GM21515 (cell line): ENCODE results near the gene AP1S1.
"Not testable (repeated sequence)": the region's sequence is repeated elsewhere in the genome, so short reads cannot be mapped to it uniquely, and the experiment has no call there.

Experiments used
- ATAC-seq: cut with Tn5 transposase; IDR thresholded peaks from one replicate; pipeline ENCODE4 v1.9.1; 2021; ENCODE audit not compliant: unreplicated experiment

Gene AP1S1

GRCh38 chr7:101153969-101154692, at the start of gene AP1S1:
Gene AP1S1, plus strand, starts transcription at chr7:101154476. Its CDS starts 39 bp downstream, at chr7:101154515.
- ATAC-seq, result peak; percentile 73

GRCh38 chr7:101104799-101105198, 49.5 kb upstream of the AP1S1 start:
- ATAC-seq, result no peak

- ATAC-seq, result not testable (repeated sequence)
These were observed 49.0 kb upstream of the AP1S1 start for GRCh38 chr7:101105248-101105647.

- ATAC-seq, result no peak
These were observed 47.9 kb upstream of the AP1S1 start for GRCh38 chr7:101106386-101106785.

- no peak for ATAC-seq
These were observed 45.9 kb upstream of the AP1S1 start for GRCh38 chr7:101108330-101108857.

- ATAC-seq, result no peak
These were observed 45.3 kb upstream of the AP1S1 start for GRCh38 chr7:101108961-101109360.

- no peak for ATAC-seq
These were observed 44.9 kb upstream of the AP1S1 start for GRCh38 chr7:101109368-101109767.

- ATAC-seq, result no peak
These were observed 43.0 kb upstream of the AP1S1 start for GRCh38 chr7:101111261-101111660.

- no peak for ATAC-seq
These were observed 42.0 kb upstream of the AP1S1 start for GRCh38 chr7:101112233-101112632.

GRCh38 chr7:101113140-101113539, 41.1 kb upstream of the AP1S1 start:
- not testable (repeated sequence) for ATAC-seq

GRCh38 chr7:101113836-101114235, 40.4 kb upstream of the AP1S1 start:
- ATAC-seq, result no peak

- ATAC-seq, result no peak
These were observed 39.8 kb upstream of the AP1S1 start for GRCh38 chr7:101114492-101114891.

GRCh38 chr7:101115215-101115614, 39.1 kb upstream of the AP1S1 start:
- no peak for ATAC-seq

- ATAC-seq, result no peak
These were observed 37.4 kb upstream of the AP1S1 start for GRCh38 chr7:101116898-101117297.

GRCh38 chr7:101118856-101119255, 35.4 kb upstream of the AP1S1 start:
- no peak for ATAC-seq

- no peak for ATAC-seq
These were observed 34.4 kb upstream of the AP1S1 start for GRCh38 chr7:101119876-101120275.

- no peak for ATAC-seq
These were observed 34.0 kb upstream of the AP1S1 start for GRCh38 chr7:101120315-101120714.

- not testable (repeated sequence) for ATAC-seq
These were observed 32.7 kb upstream of the AP1S1 start for GRCh38 chr7:101121631-101121990.

- ATAC-seq, result no peak
These were observed 32.0 kb upstream of the AP1S1 start for GRCh38 chr7:101121991-101122932.

GRCh38 chr7:101122933-101123702, 31.2 kb upstream of the AP1S1 start:
- ATAC-seq, result no peak

GRCh38 chr7:101123703-101124068, 30.6 kb upstream of the AP1S1 start:
- ATAC-seq, result no peak
